SK-N-SH (cell line): ENCODE results near the gene TMEM94. TPM values are rescaled to one million over a fixed set of nuclear protein-coding genes. Genes with fewer than 3 reads are reported as not detected.
A peak's percentile ranks its signal among the peaks of the same experiment; 100 is the strongest.

Experiments
- CTCF ChIA-PET: fragments of 300-600, 350-600 bp; formaldehyde crosslinking; extraction: SDS; loops from one replicate; lab custom pipeline; 2021; lab: Yijun Ruan, JAX
- POLR2A ChIA-PET: fragments of 350-600 bp; sonication (Branson Sonifier 250); formaldehyde crosslinking; extraction: SDS; loops from one replicate; lab custom pipeline; 2020; ENCODE audit warnings: antibody characterized with exemption, inconsistent platforms; lab: Yijun Ruan, JAX
- DNase-seq: peaks from one replicate; pipeline ENCODE4 v3.0.0; 2012
- H2AFZ ChIP-seq: fragments of 200-600 bp; sonication (generic); 2 replicates; pipeline ENCODE4 v1.8.1; 2016; ENCODE audit warnings: antibody characterized with exemption, mild to moderate bottlenecking, low read depth
- H3F3A ChIP-seq: fragments of 200-600 bp; sonication (generic); replicated peaks from 2 replicates; pipeline ENCODE3; 2016; ENCODE audit warnings: antibody characterized with exemption, mild to moderate bottlenecking; ENCODE audit not compliant: insufficient read depth
- H3K27ac ChIP-seq, 2 experiments: fragments of 200-500 bp in 1 of 2; fragments of 200-600 bp in 1 of 2; sonication (Bioruptor generic) in 1 of 2; sonication (generic), shearing (Covaris generic) in 1 of 2; 2 replicates each; pipeline versions ENCODE4 v1.5.1 to v1.6.1; 2014 to 2016; ENCODE audit warnings: low read depth in 2 of 2, inconsistent platforms in 1 of 2, low read length in 1 of 2, mild to moderate bottlenecking in 1 of 2, mixed read lengths in 1 of 2
- H3K27me3 ChIP-seq: fragments of 200-600 bp; sonication (generic), shearing (Covaris generic); 2 replicates; pipeline ENCODE4 v1.6.1; 2016; ENCODE audit warnings: mixed run types; ENCODE audit not compliant: insufficient read depth
- H3K36me3 ChIP-seq, 2 experiments: fragments of 200-500 bp in 1 of 2; fragments of 200-600 bp in 1 of 2; sonication (Bioruptor generic) in 1 of 2; sonication (generic) in 1 of 2; replicated peaks in 1 of 2; 2 replicates each; pipeline versions ENCODE3 to v1.5.1; 2014 to 2016; ENCODE audit warnings: low read length in 1 of 2, mild to moderate bottlenecking in 1 of 2; ENCODE audit not compliant: insufficient read depth in 2 of 2, control insufficient read depth in 1 of 2
- H3K4me1 ChIP-seq, 2 experiments: fragments of 200-500 bp in 1 of 2; fragments of 200-600 bp in 1 of 2; sonication (Bioruptor generic) in 1 of 2; sonication (generic), shearing (Covaris generic) in 1 of 2; 2 replicates each; pipeline versions ENCODE4 v1.5.1 to v1.6.1; 2014 to 2016; ENCODE audit warnings: low read depth in 1 of 2, low read length in 1 of 2, mixed run types in 1 of 2; ENCODE audit not compliant: insufficient read depth in 2 of 2, control insufficient read depth in 1 of 2
- H3K4me2 ChIP-seq: fragments of 200-600 bp; sonication (generic), shearing (Covaris generic); 2 replicates; pipeline ENCODE4 v1.6.1; 2017; ENCODE audit warnings: mixed run types
- H3K4me3 ChIP-seq, 2 experiments: fragments of 200-500 bp in 1 of 2; fragments of 200-600 bp in 1 of 2; sonication (Bioruptor generic) in 1 of 2; sonication (generic), shearing (Covaris generic) in 1 of 2; 2 replicates each; pipeline versions ENCODE4 v1.5.1 to v1.8.1; 2014 to 2016; ENCODE audit warnings: low read depth in 2 of 2, inconsistent platforms in 1 of 2, low read length in 1 of 2, mild to moderate bottlenecking in 1 of 2, mixed read lengths in 1 of 2, moderate library complexity in 1 of 2
- H3K79me2 ChIP-seq: fragments of 200-600 bp; sonication (generic); 2 replicates; pipeline ENCODE4 v1.8.1; 2017; ENCODE audit warnings: mild to moderate bottlenecking; ENCODE audit not compliant: insufficient read depth
- H3K9ac ChIP-seq: fragments of 200-600 bp; sonication (generic); 2 replicates; pipeline ENCODE4 v1.6.1; 2017; ENCODE audit warnings: mixed run types
- H3K9me2 ChIP-seq: fragments of 200-600 bp; sonication (generic); 2 replicates; pipeline ENCODE4 v1.6.1; 2017; ENCODE audit warnings: mixed run types
- H3K9me3 ChIP-seq: fragments of 200-600 bp; sonication (generic); 2 replicates; pipeline ENCODE4 v1.6.1; 2017; ENCODE audit warnings: mixed run types, mild to moderate bottlenecking, moderate library complexity
- H4K20me1 ChIP-seq: fragments of 200-600 bp; sonication (generic); 2 replicates; pipeline ENCODE4 v1.6.1; 2017; ENCODE audit warnings: mild to moderate bottlenecking, mixed run types; ENCODE audit not compliant: insufficient read depth
- EZH2phosphoT487 ChIP-seq: fragments of 200-600 bp; sonication (generic); IDR thresholded peaks from 2 replicates; pipeline ENCODE4 v1.6.1; 2017; ENCODE audit warnings: low read depth, mixed run types, mild to moderate bottlenecking, antibody characterized with exemption, moderate library complexity, borderline replicate concordance
- MAX ChIP-seq: IDR thresholded peaks from 2 replicates; pipeline ENCODE4 v1.4.0; 2012; ENCODE audit warnings: low read depth
- NFIC ChIP-seq: IDR thresholded peaks from 2 replicates; pipeline ENCODE4 v1.4.0; 2012; ENCODE audit warnings: borderline replicate concordance
- NRF1 ChIP-seq: IDR thresholded peaks from 2 replicates; pipeline ENCODE4 v1.6.1; 2012; ENCODE audit warnings: low read depth, mild to moderate bottlenecking, low read length
- RCOR1 ChIP-seq: fragments of 150-350 bp; IDR thresholded peaks from 2 replicates; pipeline ENCODE4 v1.6.1; 2017; ENCODE audit warnings: antibody characterized with exemption, low read length
- RFX5 ChIP-seq: IDR thresholded peaks from 2 replicates; pipeline ENCODE4 v1.6.1; 2012; ENCODE audit warnings: mild to moderate bottlenecking, improper control_type of control experiment, low read length
- SIN3A ChIP-seq: IDR thresholded peaks from 2 replicates; pipeline ENCODE4 v1.6.1; 2012; ENCODE audit warnings: low read depth, mild to moderate bottlenecking, low read length, moderate library complexity, borderline replicate concordance
- TEAD4 ChIP-seq: IDR thresholded peaks from 2 replicates; pipeline ENCODE4 v1.4.0; 2012; ENCODE audit warnings: mild to moderate bottlenecking, borderline replicate concordance; ENCODE audit not compliant: insufficient read depth
- WGBS: methylation state at CpG from one replicate; pipeline ENCODE4 v1.1.6; 2017; ENCODE audit warnings: low lambda C conversion rate; 5-methylcytosine and 5-hydroxymethylcytosine counted together
- polyA plus RNA-seq, 3 experiments: library from polyadenylated mRNA; depleted of rRNA; stranded (reverse); fragments of >200 nt; gene quantifications; 2 replicates each; pipeline ENCODE4 v1.2.3, GENCODE V29; 2012
- TF ChIP-seq, protein P1 (sequence below): fragments of 200-600 bp; sonication (generic); IDR thresholded peaks from 2 replicates; pipeline ENCODE4 v1.6.1; 2017; ENCODE audit warnings: antibody characterized with exemption, mild to moderate bottlenecking, moderate library complexity
- TF ChIP-seq, protein P2 (sequence below): IDR thresholded peaks from 2 replicates; pipeline ENCODE4 v1.4.0; 2012; ENCODE audit warnings: low read depth, borderline replicate concordance

The TMEM94 gene
- polyA plus RNA-seq, 1 of the 3 experiments (the other 2 are of a cell fraction) = 89.9 TPM

DNA sequence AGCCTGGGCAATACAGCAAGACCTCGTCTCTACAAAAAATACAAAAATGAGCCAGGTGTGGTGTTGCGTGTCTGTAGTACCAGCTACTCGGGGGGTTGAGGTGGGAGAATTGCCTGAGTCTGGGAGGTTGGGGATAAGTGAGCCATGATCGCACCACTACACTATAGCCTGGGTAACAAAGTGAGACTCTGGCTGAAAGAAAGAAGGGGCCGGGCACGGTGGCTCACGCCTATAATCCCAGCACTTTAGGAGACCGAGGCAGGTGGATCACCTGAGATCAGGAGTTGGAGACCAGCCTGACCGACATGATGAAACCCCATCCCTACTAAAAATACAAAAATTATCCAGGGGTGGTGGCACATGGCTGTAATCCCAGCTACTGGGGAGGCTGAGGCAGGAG lies 40.4 kb upstream of the TMEM94 start (continued):
- no peak for TF ChIP-seq EZH2phosphoT487
- TF ChIP-seq, all 33 proteins: peak for 0

- Histone ChIP-seq H3K4me3 (no peak overlapping the region), H3K27me3 (peaks cover 22% of the 10 kb centered on the region), H3K9ac (no peak overlapping the region), H3K36me3 (no peaks in the 10 kb centered on the region), H3K9me3 (no peaks in the 10 kb centered on the region), H3F3A (peaks cover 6% of the 10 kb centered on the region), H3K9me2 (no peaks in the 10 kb centered on the region), H3K4me1 (no peaks in the 10 kb centered on the region), H2AFZ (no peak overlapping the region), H4K20me1 (no peaks in the 10 kb centered on the region), H3K4me2 (no peak overlapping the region), H3K27ac (no peak overlapping the region), H3K79me2 (no peaks in the 10 kb centered on the region)
- 49% methylated on average over 9 of the region's 9 CpGs for WGBS
- no peak for DNase-seq
- CTCF ChIA-PET = interaction anchor here (1.0 to 4.1 kb wide), 6 partner anchors 12 to 333 kb away, joined by 3 to 19 read pairs (median 4); partner anchors contain the start of gene TSEN54
- POLR2A ChIA-PET = no interaction called here
- TF ChIP-seq, protein P1, sequence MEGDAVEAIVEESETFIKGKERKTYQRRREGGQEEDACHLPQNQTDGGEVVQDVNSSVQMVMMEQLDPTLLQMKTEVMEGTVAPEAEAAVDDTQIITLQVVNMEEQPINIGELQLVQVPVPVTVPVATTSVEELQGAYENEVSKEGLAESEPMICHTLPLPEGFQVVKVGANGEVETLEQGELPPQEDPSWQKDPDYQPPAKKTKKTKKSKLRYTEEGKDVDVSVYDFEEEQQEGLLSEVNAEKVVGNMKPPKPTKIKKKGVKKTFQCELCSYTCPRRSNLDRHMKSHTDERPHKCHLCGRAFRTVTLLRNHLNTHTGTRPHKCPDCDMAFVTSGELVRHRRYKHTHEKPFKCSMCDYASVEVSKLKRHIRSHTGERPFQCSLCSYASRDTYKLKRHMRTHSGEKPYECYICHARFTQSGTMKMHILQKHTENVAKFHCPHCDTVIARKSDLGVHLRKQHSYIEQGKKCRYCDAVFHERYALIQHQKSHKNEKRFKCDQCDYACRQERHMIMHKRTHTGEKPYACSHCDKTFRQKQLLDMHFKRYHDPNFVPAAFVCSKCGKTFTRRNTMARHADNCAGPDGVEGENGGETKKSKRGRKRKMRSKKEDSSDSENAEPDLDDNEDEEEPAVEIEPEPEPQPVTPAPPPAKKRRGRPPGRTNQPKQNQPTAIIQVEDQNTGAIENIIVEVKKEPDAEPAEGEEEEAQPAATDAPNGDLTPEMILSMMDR = no peak
- TF ChIP-seq TEAD4 = no peak
- TF ChIP-seq, protein P2, sequence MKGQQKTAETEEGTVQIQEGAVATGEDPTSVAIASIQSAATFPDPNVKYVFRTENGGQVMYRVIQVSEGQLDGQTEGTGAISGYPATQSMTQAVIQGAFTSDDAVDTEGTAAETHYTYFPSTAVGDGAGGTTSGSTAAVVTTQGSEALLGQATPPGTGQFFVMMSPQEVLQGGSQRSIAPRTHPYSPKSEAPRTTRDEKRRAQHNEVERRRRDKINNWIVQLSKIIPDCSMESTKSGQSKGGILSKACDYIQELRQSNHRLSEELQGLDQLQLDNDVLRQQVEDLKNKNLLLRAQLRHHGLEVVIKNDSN = no peak
- no peak for TF ChIP-seq NFIC
Measured at GRCh38 chr17:75417054-75417580, 39.3 kb upstream of the TMEM94 start.

- WGBS = 48% methylated on average over 5 of the region's 5 CpGs
- no peak for TF ChIP-seq RCOR1
- TF ChIP-seq, protein P2 = no peak
- no peak for TF ChIP-seq SIN3A
- no peak for TF ChIP-seq RFX5
- TF ChIP-seq NRF1 = no peak
- TF ChIP-seq MAX = no peak
- no peak for TF ChIP-seq TEAD4
- TF ChIP-seq, all 33 proteins: peak for 0
Measured at GRCh38 chr17:75418531-75418930, 37.9 kb upstream of the TMEM94 start.

More at GRCh38 chr17:75418531-75418930, 37.9 kb upstream of the TMEM94 start:
- no peaks in the 10 kb centered on the region for H4K20me1 ChIP-seq
- no peaks in the 10 kb centered on the region for H3K79me2 ChIP-seq
- H2AFZ ChIP-seq = peak overlapping the region; percentile 17; the same call in 1 of the 2 replicates
- H3K4me2 ChIP-seq = no peak overlapping the region
- H3K9me3 ChIP-seq = no peaks in the 10 kb centered on the region
- no peaks in the 10 kb centered on the region for H3K9me2 ChIP-seq
- ChIA-PET CTCF (interaction anchor here (0.7 to 4.1 kb wide), 10 partner anchors 8 to 179 kb away, joined by 3 to 19 read pairs (median 3); partner anchors contain the start of gene MIF4GD), POLR2A (no interaction called here)
- no peaks in the 10 kb centered on the region for H3K36me3 ChIP-seq
- H3K9ac ChIP-seq = no peak overlapping the region
- H3K27ac ChIP-seq = no peak overlapping the region
- H3K4me1 ChIP-seq = no peaks in the 10 kb centered on the region
- DNase-seq = no peak
- no peak overlapping the region for H3K4me3 ChIP-seq
- no peaks in the 10 kb centered on the region for H3F3A ChIP-seq
- peaks cover 22% of the 10 kb centered on the region for H3K27me3 ChIP-seq
